ENCODE results near the gene CAPN12.

GRCh38 chr19:38719761-38720558, 24.3 kb downstream of the CAPN12 start:
- no peak for TF ChIP-seq MAX (IDR thresholded peaks at IDR 0.05; ENCODE audit: low read depth)
- TF ChIP-seq TCF12 (IDR thresholded peaks at IDR 0.05), result no peak
- TF ChIP-seq CTCF (IDR thresholded peaks at IDR 0.05), result no peak
- TF ChIP-seq USF1 (IDR thresholded peaks at IDR 0.05; ENCODE audit: borderline replicate concordance, low read depth), result no peak
- TF ChIP-seq GABPA (IDR thresholded peaks at IDR 0.05; ENCODE audit: low read depth), result no peak
- TF ChIP-seq TAF1 (IDR thresholded peaks at IDR 0.05; ENCODE audit: borderline replicate concordance, low read depth, low read length), result no peak
- no peak for TF ChIP-seq REST (IDR thresholded peaks at IDR 0.05; ENCODE audit: low read depth, low read length)
- no peak for TF ChIP-seq USF2 (IDR thresholded peaks at IDR 0.05; ENCODE audit: borderline replicate concordance, low read depth, low read length)
